D341Med (cell line): ENCODE measurements around the gene ADTRP.

ENCODE experiments used
- DNase-seq: peaks from one replicate; pipeline ENCODE4 v3.0.0; 2012; ENCODE audit warnings: low spot score

The ADTRP gene

GRCh38 chr6:11778648-11779328, at the start of gene ADTRP:
Gene ADTRP (minus strand): TSS chr6:11778803. CDS start chr6:11778759, 44 bp downstream.
- no peak for DNase-seq

- DNase-seq = no peak
Observed at GRCh38 chr6:11826779-11827178, 48.2 kb upstream of the ADTRP start.

- no peak for DNase-seq
Observed at GRCh38 chr6:11824986-11825385, 46.4 kb upstream of the ADTRP start.

- no peak for DNase-seq
Observed at GRCh38 chr6:11822346-11822745, 43.7 kb upstream of the ADTRP start.

- no peak for DNase-seq
Observed at GRCh38 chr6:11821781-11822180, 43.2 kb upstream of the ADTRP start.

GRCh38 chr6:11820821-11821220, 42.2 kb upstream of the ADTRP start:
- DNase-seq = no peak

- DNase-seq = no peak
Observed at GRCh38 chr6:11819486-11819885, 40.9 kb upstream of the ADTRP start.

GRCh38 chr6:11815231-11815630, 36.6 kb upstream of the ADTRP start:
- no peak for DNase-seq

- DNase-seq = no peak
Observed at GRCh38 chr6:11814819-11815218, 36.2 kb upstream of the ADTRP start.

- no peak for DNase-seq
Observed at GRCh38 chr6:11814106-11814505, 35.5 kb upstream of the ADTRP start.

- DNase-seq = no peak
Observed at GRCh38 chr6:11813606-11814005, 35.0 kb upstream of the ADTRP start.

GRCh38 chr6:11812951-11813350, 34.3 kb upstream of the ADTRP start:
- DNase-seq = no peak

- DNase-seq = no peak
Observed at GRCh38 chr6:11812439-11812838, 33.8 kb upstream of the ADTRP start.

- no peak for DNase-seq
Observed at GRCh38 chr6:11811644-11812264, 33.2 kb upstream of the ADTRP start.

GRCh38 chr6:11810854-11811643, 32.4 kb upstream of the ADTRP start:
- DNase-seq = no peak

GRCh38 chr6:11810039-11810541, 31.5 kb upstream of the ADTRP start:
- no peak for DNase-seq

GRCh38 chr6:11808054-11808453, 29.5 kb upstream of the ADTRP start:
- no peak for DNase-seq

GRCh38 chr6:11806561-11807317, 28.1 kb upstream of the ADTRP start:
- no peak for DNase-seq

GRCh38 chr6:11805259-11806053, 26.9 kb upstream of the ADTRP start:
- no peak for DNase-seq

GRCh38 chr6:11804701-11805100, 26.1 kb upstream of the ADTRP start:
- no peak for DNase-seq

GRCh38 chr6:11804135-11804534, 25.5 kb upstream of the ADTRP start:
- no peak for DNase-seq
